D341Med (cell line): ENCODE data around the gene PKN1.

Experiments used
- DNase-seq: peaks from one replicate; pipeline ENCODE4 v3.0.0; 2012; ENCODE audit warnings: low spot score

Gene PKN1

DNA sequence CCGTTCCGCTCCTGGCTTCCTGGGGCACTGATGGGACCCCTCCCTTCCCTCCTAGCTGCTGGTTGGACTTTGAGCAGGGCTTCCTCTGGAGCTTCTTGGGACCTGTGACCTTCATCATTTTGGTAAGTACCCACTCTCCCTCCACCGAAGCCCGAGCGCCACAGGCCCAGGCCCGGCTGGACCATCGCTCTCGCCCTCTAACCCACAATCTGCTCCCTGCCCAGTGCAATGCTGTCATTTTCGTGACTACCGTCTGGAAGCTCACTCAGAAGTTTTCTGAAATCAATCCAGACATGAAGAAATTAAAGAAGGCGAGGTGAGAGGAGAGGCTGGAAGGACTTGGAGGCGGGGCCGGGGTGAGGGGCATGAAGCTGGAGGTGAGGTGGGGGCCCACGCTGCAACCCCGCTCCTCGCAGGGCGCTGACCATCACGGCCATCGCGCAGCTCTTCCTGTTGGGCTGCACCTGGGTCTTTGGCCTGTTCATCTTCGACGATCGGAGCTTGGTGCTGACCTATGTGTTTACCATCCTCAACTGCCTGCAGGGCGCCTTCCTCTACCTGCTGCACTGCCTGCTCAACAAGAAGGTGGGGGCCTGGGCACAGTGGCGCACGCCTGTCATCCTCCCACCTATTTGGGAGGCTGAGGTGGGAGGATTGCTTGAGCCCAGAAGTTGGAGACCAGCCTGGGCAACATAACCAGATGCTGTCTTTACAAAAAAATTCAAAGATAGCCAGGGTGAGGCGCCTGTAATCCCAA, 26.3 kb upstream of the PKN1 start:
- DNase-seq, result no peak

DNA sequence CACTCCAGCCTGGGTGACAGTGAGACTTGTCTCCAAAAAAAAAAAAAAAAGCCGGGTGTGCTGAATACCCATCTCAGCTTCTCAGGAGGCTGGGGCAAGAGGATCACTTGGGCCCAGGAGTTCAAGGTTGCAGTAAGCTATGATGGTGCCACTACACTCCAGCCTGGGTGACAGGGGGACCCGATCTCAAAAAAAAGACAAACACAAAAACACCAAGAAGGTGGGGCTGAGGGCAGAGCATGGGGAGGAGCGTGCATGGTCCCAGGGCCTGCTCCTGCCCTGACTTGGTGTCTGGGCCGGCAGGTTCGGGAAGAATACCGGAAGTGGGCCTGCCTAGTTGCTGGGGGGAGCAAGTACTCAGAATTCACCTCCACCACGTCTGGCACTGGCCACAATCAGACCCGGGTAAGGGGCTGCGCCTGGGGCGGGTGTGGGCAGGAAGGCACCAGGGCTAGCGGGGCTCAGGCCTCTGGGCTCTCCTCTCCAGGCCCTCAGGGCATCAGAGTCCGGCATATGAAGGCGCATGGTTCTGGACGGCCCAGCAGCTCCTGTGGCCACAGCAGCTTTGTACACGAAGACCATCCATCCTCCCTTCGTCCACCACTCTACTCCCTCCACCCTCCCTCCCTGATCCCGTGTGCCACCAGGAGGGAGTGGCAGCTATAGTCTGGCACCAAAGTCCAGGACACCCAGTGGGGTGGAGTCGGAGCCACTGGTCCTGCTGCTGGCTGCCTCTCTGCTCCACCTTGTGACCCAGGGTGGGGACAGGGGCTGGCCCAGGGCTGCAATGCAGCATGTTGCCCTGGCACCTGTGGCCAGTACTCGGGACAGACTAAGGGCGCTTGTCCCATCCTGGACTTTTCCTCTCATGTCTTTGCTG, 25.3 kb upstream of the PKN1 start:
- DNase-seq, result no peak

DNA sequence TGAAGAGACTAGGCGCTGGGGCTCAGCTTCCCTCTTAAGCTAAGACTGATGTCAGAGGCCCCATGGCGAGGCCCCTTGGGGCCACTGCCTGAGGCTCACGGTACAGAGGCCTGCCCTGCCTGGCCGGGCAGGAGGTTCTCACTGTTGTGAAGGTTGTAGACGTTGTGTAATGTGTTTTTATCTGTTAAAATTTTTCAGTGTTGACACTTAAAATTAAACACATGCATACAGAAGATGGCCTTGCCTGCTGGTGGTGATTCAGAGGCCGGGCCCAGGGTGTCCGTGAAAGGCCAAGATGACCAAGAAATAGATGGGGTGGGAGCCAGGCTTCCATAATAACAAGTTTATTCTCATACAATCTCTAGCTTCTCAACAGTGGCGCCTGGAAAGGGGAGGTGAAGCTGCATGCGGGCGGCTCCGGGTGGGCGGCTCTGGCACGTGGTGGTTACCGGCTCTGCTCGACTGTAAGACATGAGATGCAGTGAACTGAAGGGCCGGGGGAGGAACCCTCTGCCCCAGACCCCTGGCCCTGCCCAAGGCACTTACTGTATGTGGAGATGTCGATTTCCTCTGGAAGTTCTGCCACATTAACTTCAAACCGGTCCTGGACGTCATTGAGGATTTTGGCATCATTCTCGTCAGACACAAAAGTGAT, 24.5 kb upstream of the PKN1 start:
- no peak for DNase-seq

DNA sequence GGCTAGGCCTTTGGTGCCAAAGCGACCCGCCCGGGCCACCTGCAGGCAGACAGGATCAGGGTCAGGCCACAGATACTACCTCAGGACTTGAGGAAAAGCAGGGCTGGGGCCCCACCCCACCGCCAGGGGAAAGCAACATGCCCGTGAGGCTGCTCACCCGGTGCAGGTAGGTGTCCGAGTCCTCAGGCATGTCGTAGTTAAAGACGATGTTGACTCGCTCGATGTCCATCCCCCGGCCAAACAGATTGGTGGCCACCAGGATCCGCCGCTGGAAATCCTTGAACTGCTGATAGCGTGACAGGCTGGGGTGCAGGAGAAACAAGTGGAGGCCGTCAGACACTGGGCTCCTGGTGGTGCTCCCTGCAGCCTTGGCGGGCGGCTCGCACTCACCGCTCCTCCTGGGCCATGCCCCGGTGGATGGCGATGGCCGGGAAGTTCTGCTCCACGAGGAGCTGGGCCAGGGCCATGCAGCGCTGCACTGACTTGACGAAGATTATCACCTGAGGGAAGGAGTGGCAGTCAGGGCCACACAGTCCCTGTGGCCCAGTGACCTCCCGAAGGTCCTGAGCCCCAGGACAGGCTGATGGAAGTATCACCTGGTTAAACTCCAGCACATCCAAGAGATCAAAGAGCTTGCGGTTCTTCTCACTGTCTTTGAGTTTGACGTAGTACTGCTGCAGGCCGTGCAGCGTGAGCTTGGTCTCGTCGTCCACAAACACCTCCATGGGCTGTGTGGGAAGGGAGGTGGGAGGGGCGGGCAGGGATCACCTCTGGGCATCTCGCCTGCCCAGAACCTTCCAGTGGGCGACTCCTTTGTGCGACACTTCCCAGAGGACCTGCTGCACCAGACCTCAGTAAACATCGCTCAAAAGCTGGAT, 23.7 kb upstream of the PKN1 start:
- no peak for DNase-seq

DNA sequence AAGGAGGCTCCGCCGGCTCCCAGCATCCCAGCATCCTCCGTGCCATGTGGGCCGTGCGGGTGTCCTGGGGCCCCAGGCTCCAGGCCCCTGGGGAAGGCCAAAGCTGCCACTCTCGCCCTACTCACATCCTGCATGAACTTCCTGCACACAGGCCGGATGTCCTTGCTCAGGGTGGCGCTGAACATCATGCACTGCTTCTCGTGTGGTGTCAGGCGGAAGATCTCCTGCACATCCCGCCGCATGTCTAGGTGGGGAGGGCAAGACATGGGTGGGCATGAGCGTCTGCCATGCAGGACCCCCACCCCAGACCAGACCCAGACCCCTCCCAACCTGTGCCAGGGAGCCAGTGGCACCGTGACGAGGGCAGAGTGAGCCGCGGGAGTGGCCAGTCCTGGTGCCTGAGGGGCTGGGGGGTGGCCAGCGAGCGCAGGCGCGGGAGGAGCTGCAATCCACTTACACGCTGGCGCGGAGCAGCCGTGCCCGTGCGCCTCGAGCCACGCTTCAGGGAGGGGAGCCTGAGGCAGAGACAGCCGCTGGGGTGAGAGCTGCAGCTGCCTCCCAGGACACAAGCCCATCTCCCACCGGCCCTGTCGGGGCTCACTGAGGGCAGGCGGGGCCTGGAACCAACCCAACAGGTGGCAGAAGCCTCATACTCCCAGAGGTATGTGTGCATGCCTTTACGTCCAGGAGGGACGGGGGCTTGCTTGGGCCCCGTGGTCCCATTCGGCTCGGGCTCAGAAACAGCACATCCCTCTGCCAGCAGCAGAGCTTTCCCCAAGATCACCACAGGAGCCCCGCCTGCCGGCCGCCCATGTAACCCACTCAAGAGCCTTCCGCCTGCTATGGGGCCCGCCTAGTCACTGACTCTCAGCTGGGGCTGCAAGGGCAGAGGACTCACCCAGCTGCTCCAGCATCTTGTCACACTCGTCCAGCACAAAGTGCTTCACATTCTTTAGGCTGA, 22.7 kb upstream of the PKN1 start:
- DNase-seq, result no peak

DNA sequence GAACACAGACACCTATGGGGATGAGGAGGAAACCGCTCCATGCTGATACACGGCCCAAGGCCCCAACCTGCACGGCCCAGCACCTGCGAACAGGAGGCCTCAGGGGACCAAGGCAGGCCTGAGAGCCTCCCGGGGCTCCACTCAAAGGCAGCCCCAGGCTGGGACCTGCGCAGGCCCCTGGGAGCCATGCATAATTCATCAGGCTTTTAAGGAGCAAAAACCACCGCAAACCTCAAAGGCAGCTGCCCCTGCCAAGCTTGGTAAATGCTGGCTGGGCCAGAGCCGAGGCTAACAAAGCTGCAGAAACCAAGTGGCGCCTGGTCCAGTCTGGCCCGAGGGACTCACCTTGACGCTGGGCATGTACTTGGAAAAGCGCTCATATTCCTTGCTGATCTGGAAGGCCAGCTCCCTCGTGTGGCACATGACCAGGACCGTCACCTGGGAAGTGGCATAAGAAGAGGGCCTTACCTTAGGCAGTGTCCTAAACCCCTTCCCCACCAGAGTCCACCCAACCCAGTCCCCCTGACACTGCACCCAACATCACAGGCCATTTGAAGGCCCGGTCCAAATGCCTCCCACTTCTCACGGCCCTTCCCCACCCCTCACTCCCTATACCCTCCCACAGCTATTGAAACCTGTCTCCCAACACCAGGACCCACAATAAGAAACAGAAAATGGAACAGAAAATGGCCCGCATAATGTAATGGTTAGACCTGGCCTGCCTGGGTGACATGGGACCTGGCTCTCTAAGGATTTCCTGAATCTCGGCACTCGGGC, 21.8 kb upstream of the PKN1 start:
- no peak for DNase-seq

DNA sequence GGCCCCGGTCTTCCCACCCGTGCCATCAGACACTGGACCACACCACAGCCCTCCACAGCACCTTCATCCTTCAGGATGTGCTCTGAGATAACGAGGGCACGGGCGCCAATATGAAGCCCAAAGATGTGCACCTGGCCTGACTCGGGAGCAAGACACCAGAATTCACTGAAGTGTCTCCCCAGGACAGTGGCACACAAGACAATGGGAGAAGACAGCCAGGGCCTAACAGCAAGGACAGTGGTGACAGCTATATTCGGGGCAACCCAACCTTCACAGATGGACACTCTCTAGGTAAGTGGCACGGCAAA, 21.2 kb upstream of the PKN1 start:
- no peak for DNase-seq

DNA sequence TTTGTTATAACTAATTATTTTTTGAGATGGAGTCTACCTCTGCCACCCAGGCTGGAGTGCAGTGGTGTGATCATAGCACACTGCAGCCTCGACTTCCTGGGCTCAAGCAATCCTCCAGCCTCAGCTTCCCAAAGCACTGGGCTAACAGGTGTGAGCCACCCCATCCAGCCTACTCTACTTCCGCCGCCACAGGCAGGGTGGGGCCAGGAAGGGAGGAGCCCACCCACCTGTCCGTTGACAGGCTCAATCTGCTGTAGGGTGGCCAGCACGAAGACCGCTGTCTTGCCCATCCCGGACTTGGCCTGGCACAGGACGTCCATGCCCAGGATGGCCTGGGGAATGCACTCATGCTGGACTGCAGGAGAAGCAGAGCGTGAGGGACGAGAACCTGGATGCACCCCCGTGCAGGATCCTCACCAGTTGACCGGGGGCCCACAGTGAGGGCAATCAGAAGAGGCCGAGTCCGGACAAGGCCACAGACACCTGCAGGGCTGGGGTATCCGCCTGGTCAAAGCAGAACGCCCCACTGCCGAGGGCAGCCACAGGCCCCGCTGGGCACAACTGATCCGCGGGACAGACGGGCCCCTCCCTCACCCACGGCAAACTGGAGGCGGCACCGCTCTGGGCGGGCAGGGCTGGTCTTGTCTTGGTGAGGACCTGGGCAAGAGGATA, 20.6 kb upstream of the PKN1 start:
- no peak for DNase-seq

DNA sequence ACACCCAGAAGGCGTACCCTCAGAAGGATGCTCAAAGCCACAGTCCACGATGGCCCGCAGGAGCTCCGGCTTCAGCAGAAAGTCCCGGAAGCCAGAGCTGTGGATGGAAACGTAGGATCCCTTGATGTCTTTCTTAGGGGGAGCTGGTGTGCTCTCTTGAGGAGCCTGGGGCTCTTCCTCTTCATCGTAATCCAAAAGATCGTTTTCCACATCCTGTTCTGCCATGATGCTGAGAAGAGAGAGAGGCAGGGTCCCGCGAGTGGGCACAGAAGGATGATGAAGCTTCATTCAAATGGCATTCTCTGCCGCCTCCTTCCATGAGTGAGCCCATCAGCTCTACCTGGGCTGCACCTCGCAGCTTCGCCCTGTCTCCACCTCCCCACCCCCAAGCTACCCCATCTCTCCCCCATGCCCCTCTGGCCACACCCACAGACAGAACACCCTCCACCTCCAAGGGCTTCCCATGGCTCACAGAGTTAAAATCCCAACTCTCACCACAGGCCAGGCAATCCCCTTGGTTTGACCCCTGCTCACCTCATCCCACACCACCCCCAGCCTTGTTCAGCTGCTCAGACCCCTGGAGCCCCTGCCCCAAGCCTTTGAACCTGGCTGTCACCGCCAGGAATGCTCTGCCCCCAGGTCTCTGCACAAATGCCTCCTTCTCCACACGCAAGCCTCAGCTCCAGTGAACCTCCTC, 20.0 kb upstream of the PKN1 start:
- DNase-seq, result no peak

DNA sequence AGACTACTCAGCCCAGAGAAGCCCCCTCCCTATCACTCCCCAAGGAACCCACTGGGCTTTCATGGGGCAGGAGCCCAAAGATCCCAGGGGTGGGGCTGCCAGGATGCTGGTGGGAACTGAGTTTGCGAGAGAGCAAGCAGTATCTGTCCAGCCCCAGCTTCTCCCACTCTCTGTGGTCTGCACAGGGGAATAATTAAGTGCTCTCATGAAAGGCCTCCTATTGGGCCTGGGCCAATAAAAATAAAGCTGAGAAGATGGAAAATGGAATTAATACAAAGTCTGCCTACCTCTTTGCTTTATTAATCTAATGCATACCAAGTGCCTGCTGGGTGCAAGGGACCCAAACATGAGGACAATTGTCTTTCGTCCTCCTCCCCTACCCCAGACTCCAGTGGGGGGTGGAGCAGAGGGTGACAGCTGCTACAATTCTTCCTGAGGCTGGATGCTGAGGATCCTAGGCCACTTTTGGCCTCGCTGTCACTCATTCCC, 19.4 kb upstream of the PKN1 start:
- peak; percentile 38 for DNase-seq

DNA sequence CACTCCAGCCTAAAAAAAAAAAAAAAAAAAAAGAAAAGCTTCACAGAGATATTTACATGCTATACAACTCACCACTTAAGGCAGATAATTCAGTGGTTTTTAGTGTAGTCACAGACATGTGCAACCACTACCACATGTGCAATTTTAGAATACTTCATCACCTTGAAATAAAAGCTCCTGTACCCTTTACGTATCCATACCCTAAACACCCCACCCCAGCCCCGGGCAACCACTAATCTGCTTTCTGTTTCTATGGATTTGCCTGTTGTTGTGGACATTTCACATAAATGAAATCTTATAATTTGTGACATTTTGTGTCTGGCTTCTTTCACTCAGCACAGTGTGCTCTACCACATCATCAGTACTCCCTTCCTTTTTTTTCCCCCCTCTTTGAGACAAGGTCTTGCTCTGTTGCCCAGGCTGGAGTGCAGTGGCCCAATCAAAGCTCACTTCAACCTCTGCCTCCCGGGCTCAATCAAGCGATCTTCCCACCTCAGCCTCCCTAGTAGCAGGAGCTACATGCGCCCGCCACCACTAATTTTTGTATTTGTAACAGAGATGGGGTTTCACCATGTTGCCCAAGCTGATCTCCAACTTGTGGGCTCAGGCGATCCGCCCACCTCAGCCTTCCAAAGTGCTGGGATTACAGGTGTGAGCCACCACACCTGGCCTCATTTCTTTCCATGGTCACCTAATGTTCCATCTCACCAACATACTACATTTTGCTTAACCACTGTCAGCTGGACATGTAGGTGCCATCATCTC, 18.0 kb upstream of the PKN1 start:
- DNase-seq, result no peak

DNA sequence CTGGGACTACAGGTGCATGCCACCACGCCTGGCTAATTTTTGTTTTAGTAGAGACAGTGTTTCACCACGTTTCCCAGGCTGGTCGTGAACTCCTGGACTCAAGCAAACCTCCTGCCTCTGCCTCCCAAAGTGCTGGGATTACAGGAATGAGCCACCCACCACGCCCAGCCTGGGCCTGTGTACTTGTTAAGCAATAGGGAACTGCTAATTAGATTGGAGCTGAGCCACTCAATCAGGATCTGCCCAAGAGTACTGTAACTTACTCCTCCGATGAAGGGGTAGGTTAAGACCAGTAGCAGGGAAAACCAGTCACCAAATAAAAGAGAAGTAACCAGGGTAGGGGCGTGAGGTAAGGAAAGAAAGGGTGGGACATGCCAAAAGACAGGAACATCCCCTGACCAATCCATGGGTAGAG, 16.3 kb upstream of the PKN1 start:
- DNase-seq, result no peak

DNA sequence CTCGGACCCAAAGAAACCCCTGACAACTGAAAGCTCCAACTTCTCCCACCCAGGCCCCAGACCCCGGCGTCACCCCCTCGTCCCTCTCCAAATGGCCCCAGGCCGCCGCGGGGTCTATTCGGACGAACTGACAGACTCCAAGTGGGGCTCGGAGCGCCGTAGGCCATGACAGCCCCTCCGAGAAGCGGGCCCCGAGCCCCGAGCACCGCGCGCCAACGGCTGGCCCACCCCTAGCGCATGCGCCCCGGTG, 14.3 kb upstream of the PKN1 start:
- peak; percentile 95 for DNase-seq

DNA sequence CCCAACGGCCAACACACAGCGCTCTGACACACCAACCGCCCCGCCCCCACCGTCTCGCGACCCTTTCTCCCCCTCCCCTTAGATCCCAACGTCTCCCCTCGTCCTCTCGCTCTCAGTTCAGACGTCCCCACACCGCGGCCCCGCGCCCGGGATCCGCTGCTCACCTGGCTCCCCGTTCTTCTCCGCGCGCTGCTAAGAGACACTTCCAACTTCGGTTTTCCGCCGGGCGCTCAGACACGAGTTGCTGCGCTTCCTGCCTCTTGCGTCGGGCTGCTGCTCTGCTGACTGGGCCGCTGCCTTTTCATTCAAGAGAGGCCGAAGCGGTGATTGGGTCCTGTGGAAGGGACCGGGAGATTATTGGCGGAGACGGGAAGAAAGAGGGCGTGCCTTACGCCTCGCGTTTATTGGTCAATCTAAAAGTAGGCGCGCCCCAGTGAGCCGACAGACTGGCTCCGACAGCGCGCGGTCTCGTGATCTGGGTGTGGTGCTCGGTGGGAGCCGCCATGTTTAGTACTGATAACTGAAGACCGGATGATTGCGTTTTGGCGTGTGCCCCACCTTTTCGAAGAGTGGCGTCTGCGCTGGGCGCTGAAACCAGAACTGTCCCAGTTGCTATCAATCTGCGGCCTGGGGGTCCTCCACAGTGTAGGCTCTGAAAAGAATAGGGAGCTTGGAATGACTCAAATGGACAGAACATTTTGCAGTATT, 13.8 kb upstream of the PKN1 start, which contains the start of gene DDX39A:
Gene DDX39A, minus strand, starts transcription at position 236 of the 708 bp plus-strand sequence. CDS start 6,121 bp downstream, outside the sequence.
- DNase-seq, result peak; percentile 97

DNA sequence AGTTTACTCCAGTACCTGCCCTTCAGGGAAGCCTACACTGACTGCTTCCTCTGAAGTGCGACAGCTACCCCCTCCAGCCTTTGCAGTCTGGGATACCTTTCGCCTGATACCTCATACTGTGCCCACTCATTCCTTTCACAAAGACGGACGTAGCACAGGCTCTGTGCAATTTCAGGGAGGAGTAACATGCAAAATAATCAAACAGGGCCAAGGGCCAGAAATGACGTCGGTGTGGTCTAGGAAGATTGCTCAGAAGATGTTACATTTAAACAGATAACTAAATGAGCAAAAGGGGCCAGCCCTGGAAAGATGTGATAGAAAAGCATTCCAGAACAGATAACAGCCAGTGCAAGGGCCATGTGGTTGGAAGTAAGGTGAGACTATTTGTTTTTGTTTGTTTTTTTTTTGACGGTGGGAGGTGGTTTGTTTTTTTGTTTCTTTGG, 7.4 kb upstream of the PKN1 start:
- no peak for DNase-seq

DNA sequence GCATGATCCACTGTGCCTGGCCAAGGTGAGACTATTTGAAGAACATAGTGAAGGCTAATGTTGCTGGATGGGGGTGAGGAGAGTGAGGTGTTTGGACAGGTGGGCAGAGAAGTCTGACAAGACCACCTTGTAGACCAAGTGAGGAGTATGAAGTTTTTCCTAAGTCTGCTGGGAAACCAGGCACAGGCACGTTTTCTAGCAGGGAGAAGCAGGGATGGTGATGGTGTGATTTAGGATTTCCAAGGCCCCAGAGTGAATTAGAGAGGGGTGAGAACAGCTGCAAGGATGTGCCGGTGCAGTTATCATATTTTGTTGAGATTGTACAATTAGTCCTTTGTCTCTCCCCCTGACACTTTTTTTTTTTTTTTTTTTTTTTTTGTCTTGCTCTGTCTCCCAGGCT, 5.6 kb upstream of the PKN1 start:
- DNase-seq, result no peak

DNA sequence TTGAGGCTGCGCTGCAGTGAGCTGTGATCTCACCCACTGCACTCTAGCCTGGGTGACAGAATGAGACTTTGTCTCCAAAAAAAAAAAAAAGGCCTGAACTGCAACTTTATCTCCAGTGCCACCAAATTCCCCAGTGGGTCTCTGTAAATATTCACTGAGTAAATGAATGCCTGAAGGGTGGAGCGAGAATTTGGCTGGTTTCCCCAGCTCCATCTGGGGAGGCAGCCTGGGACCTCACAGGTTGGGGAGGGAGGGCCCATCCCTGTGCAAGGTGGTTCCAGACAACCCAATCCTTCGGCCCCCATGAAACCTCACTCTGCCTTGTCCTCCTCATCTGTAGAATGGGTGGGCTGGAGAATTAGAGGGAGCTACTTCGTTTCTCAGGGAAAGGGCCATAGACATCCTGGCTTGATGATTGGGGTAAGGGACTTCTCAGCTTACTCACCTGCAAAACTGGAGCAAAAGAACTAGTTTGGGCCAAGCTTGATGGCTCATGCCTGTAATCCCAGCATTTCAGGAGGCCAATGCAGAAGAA, 4.2 kb upstream of the PKN1 start:
- no peak for DNase-seq
